Measurements from ENCODE around the gene ZNF219. TPM values are rescaled to one million over a fixed set of nuclear protein-coding genes. Genes with fewer than 3 reads are reported as not detected.

Gene ZNF219
- total RNA-seq, 2 donors from 2014 or later: 44.0 to 79.6 TPM

GRCh38 chr14:21089271-21089670 lies 9.2 kb downstream of the ZNF219 start:
- no peak for TF ChIP-seq CTCF (IDR thresholded peaks at IDR 0.05)
- H3K9me3 ChIP-seq: no peaks in the 10 kb centered on the region
- H3K4me3 ChIP-seq: no peak overlapping the region
- H3K9ac ChIP-seq (ENCODE audit: low read depth in 2 of 2, low read length in 2 of 2): peak overlapping the region; percentile 14 to 62
- intact Hi-C loops (cut with DNase I): no loop called here
- no peaks in the 10 kb centered on the region for H3K36me3 ChIP-seq
- no peak for DNase-seq
- H3K27me3 ChIP-seq: no peaks in the 10 kb centered on the region
- peak overlapping the region; percentile 53 for H3K27ac ChIP-seq
- H3K4me1 ChIP-seq: peaks cover 4% of the 10 kb centered on the region

DNA sequence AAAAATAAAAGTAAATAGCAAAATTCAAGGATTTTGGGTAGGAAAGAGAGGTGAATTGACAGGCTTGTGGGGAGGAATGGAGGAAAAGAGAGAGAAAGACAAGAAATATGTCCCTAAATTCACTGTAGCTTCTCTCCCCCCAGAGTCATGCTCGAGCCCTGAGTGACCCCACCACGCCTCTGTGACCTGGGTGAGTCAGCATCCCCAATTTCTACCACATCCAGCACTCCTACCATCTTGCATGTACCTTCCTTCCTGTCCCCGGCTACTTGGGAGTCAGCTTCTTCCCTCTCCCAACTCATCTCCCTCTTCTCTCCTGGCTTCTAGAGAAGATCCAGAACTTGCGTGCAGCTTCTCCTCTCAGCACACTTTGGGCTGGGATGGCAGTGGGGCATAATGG lies 9.8 kb downstream of the ZNF219 start:
- intact Hi-C loops (cut with DNase I): no loop called here
- no peak for TF ChIP-seq CTCF (IDR thresholded peaks at IDR 0.05)
- H3K9me3 ChIP-seq: no peaks in the 10 kb centered on the region
- peaks cover 4% of the 10 kb centered on the region for H3K4me1 ChIP-seq
- no peak overlapping the region for H3K4me3 ChIP-seq
- H3K36me3 ChIP-seq: no peaks in the 10 kb centered on the region
- no peaks in the 10 kb centered on the region for H3K27me3 ChIP-seq
- peak overlapping the region; percentile 16 to 62 for H3K9ac ChIP-seq (ENCODE audit: low read depth in 2 of 2, low read length in 2 of 2)
- peak overlapping the region; percentile 53 for H3K27ac ChIP-seq
- no peak for DNase-seq

DNA sequence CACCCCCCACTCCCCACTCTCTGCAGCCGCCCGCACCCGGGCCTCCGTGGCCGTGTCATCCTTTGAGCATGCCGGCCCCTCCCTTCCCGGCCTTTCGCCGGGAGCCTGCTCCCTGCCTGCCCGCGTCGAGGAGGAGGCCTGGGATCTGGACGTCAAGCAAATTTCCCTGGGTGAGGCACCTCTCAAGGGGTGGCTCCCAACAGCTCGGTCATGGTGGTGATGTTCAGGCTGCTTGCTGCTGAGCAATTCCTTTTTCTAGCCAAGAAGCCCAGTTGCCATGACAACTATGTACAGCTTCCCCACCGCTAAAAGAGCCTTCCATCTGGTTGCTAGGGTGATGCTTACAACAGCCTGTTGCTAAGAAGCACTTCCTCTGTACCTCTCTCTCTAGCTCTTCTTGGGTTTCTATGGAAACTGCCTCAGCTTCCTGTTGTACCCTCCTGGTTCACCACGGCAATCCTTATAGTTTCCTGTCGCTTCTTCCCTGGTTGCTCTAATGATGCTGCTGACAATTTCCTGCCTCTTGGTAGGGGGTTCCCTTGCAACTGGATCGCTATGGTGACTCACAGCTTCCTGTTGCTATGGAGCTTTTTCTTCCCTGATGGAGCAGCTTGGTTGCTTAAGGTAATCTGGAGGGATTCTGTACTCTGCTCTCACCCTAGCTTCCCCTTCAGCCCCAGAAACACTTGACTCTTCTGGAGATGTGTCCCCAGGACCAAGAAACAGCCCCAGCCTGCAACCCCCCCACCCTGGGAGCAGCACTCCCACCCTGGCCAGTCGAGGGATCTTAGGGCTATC lies 11.0 kb downstream of the ZNF219 start:
- no peak for TF ChIP-seq CTCF (IDR thresholded peaks at IDR 0.05)
- Histone ChIP-seq H3K27me3 (no peaks in the 10 kb centered on the region), H3K9me3 (no peaks in the 10 kb centered on the region), H3K36me3 (no peaks in the 10 kb centered on the region), H3K27ac (no peak overlapping the region), H3K4me3 (no peak overlapping the region), H3K4me1 (peaks cover 4% of the 10 kb centered on the region), H3K9ac (ENCODE audit: low read depth in 2 of 2, low read length in 2 of 2) (peak overlapping the region in 1 of 2 donors; percentile 46)
- no peak for DNase-seq
- intact Hi-C loops (cut with DNase I): no loop called here

DNA sequence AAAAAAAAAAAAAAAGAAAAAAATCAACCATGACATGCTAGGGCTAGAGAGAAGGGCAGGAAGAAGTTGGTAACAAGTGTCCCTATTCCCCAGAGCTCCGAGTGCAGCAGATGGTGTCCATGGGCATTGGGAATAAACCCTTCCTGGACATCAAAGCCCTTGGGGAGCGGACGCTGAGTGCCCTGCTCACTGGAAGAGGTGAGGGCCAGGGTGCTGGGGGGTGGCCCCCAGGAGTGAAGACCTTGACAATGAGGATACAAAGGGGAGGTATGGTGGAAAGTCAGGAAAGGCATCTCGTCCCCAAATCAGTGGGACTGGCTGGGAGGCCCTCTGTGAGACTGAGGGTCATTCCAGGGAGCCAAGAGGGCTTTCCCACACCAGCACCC lies 11.6 kb downstream of the ZNF219 start:
- no peak for TF ChIP-seq CTCF (IDR thresholded peaks at IDR 0.05)
- Histone ChIP-seq H3K9ac (ENCODE audit: low read depth in 2 of 2, low read length in 2 of 2) (no peak overlapping the region), H3K4me1 (peaks cover 4% of the 10 kb centered on the region), H3K27me3 (no peaks in the 10 kb centered on the region), H3K36me3 (peaks cover 3% of the 10 kb centered on the region), H3K9me3 (no peaks in the 10 kb centered on the region), H3K27ac (no peak overlapping the region), H3K4me3 (no peak overlapping the region)
- DNase-seq: no peak
- intact Hi-C loops (cut with DNase I): no loop called here

DNA sequence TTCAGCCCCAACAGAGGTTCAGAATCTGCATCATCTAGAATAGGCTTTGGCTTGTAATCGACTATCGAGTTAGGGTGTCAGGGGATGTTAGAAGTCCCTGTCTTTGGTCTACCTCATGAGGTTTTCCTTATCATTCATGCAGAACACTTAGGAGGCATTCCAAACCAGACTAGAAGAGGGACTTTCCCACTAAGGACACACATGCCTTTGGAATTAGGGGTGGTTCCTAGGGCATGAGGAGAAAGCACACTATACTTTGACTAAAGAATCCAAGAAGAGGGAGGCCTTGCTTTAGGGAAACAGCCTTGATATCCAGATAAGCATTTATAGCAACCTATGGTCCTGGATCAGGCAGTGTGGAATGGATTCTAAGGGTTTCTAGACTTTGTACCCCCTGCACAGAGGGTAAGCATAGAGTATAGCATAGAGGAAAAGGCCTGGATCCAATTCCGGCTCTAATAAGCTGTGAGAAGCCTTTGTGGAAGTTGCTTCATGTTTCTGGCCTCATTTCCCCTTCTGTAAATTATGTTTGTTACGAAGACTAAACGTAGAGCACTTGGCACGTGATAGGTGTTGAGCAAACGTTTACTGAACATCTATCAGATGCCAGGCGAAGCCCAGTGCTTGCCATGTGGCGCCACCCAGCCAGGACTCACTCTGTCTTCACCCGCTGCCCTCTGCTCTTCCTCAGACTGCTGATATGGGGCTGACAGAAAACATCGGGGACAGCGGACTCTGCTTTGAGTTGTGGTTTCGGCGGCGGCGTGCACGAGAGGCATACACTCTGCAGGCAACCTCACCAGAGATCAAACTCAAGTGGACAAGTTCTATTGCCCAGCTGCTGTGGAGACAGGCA lies 13.2 kb downstream of the ZNF219 start:
- peaks cover 13% of the 10 kb centered on the region for H3K36me3 ChIP-seq
- DNase-seq: no peak
- H3K9ac ChIP-seq (ENCODE audit: low read depth in 2 of 2, low read length in 2 of 2): no peak overlapping the region
- no peak overlapping the region for H3K27ac ChIP-seq
- no peaks in the 10 kb centered on the region for H3K27me3 ChIP-seq
- no peak for TF ChIP-seq CTCF (IDR thresholded peaks at IDR 0.05)
- no peaks in the 10 kb centered on the region for H3K9me3 ChIP-seq
- no peak overlapping the region for H3K4me3 ChIP-seq
- intact Hi-C loops (cut with DNase I): no loop called here
- H3K4me1 ChIP-seq: peaks cover 4% of the 10 kb centered on the region
